DND-41 (cell line): ENCODE data around the gene EPHB6.
A peak's percentile ranks its signal among the peaks of the same experiment; 100 is the strongest.

Experiments used
- ATAC-seq: fragments of 200-7000 bp; cut with Tn5 transposase; 3 replicates; pipeline ENCODE4 v1.9.1; 2021; ENCODE audit warnings: low read depth; ENCODE audit not compliant: insufficient read depth
- DNase-seq: peaks from one replicate; pipeline ENCODE4 v3.0.0-alpha.2; 2020
- H2AFZ ChIP-seq: 2 replicates; pipeline ENCODE4 v1.6.0; 2012; ENCODE audit warnings: low read depth, low read length
- H3K27ac ChIP-seq: 2 replicates; pipeline ENCODE4 v1.5.1; 2012; ENCODE audit warnings: low read length, inconsistent platforms
- H3K27me3 ChIP-seq: fragments of 200-600 bp; sonication (generic); 2 replicates; pipeline ENCODE4 v1.6.0; 2012; ENCODE audit warnings: low read length, mild to moderate bottlenecking, inconsistent platforms; ENCODE audit not compliant: insufficient read depth, poor library complexity
- H3K36me3 ChIP-seq: 2 replicates; pipeline ENCODE4 v1.5.1; 2012; ENCODE audit warnings: low read length, inconsistent platforms; ENCODE audit not compliant: insufficient read depth
- H3K4me1 ChIP-seq: 2 replicates; pipeline ENCODE4 v1.5.1; 2012; ENCODE audit warnings: mild to moderate bottlenecking, low read length; ENCODE audit not compliant: insufficient read depth
- H3K4me2 ChIP-seq: 2 replicates; pipeline ENCODE4 v1.6.0; 2012; ENCODE audit warnings: mild to moderate bottlenecking, moderate library complexity, low read length, inconsistent platforms; ENCODE audit not compliant: insufficient read depth
- H3K4me3 ChIP-seq, 2 experiments: fragments of 200-600 bp in 1 of 2; shearing (Covaris generic) in 1 of 2; 2 replicates each; pipeline ENCODE4 v1.5.1; 2012 to 2016; ENCODE audit warnings: inconsistent platforms in 2 of 2, low read length in 2 of 2, mild to moderate bottlenecking in 2 of 2, low read depth in 1 of 2, moderate library complexity in 1 of 2
- H3K79me2 ChIP-seq: 2 replicates; pipeline ENCODE4 v1.6.0; 2012; ENCODE audit warnings: low read length, inconsistent platforms; ENCODE audit not compliant: insufficient read depth
- H3K9ac ChIP-seq: 2 replicates; pipeline ENCODE4 v1.6.0; 2012; ENCODE audit warnings: low read depth, mild to moderate bottlenecking, inconsistent platforms, low read length, moderate library complexity
- H3K9me3 ChIP-seq: 2 replicates; pipeline ENCODE4 v1.5.1; 2012; ENCODE audit warnings: low read length, moderate library complexity, mild to moderate bottlenecking, inconsistent platforms; ENCODE audit not compliant: insufficient read depth, severe bottlenecking
- H4K20me1 ChIP-seq: 2 replicates; pipeline ENCODE4 v1.6.0; 2012; ENCODE audit warnings: low read length; ENCODE audit not compliant: insufficient read depth
- EZH2 ChIP-seq: IDR thresholded peaks from 3 replicates; pipeline ENCODE4 v1.6.1; 2012; ENCODE audit warnings: borderline replicate concordance, low read depth, mild to moderate bottlenecking, moderate library complexity, low read length, inconsistent platforms; ENCODE audit not compliant: severe bottlenecking
- TF ChIP-seq, protein P1 (sequence below): IDR thresholded peaks from 2 replicates; pipeline ENCODE4 v1.5.1; 2012; ENCODE audit warnings: borderline replicate concordance, low read length, moderate library complexity, mild to moderate bottlenecking; ENCODE audit not compliant: poor library complexity, severe bottlenecking; ENCODE audit errors: extremely low read depth

The EPHB6 gene

DNA sequence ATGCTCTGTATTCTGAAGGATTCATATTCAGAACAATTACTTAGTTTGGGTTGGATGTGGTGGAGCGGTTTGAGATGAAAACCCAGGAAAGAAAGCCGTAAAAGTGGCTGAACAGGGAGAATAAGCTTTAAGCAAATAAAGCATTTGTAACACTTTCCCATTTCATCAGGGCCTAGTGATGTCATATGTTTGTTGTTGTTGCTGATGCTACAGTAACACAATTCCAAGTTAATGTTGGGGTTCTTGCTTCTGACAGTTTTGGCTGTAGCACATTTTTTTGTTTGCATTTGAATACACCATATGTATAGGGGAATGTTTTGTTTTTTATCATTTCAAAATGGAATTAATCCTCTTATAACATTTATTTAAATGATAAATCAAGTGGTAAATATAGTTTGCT is 40.4 kb upstream of the EPHB6 start:
- ATAC-seq (no peak), DNase-seq (no peak)
- peaks cover 67% of the 10 kb centered on the region for H3K4me1 ChIP-seq
- H3K9ac ChIP-seq = peak overlapping the region; percentile 89
- peak overlapping the region; percentile 81 for H3K4me2 ChIP-seq
- peak overlapping the region; percentile 99 for H3K27ac ChIP-seq
- no peak overlapping the region for H2AFZ ChIP-seq
- H3K27me3 ChIP-seq = no peaks in the 10 kb centered on the region
- H3K79me2 ChIP-seq = peaks cover 54% of the 10 kb centered on the region
- no peaks in the 10 kb centered on the region for H4K20me1 ChIP-seq
- peak overlapping the region in 1 of 2 experiments; percentile 64; a peak in 3 of 4 replicates for H3K4me3 ChIP-seq
- peaks cover 10% of the 10 kb centered on the region for H3K36me3 ChIP-seq
- no peaks in the 10 kb centered on the region for H3K9me3 ChIP-seq
- no peak for TF ChIP-seq EZH2
- TF ChIP-seq, protein P1, sequence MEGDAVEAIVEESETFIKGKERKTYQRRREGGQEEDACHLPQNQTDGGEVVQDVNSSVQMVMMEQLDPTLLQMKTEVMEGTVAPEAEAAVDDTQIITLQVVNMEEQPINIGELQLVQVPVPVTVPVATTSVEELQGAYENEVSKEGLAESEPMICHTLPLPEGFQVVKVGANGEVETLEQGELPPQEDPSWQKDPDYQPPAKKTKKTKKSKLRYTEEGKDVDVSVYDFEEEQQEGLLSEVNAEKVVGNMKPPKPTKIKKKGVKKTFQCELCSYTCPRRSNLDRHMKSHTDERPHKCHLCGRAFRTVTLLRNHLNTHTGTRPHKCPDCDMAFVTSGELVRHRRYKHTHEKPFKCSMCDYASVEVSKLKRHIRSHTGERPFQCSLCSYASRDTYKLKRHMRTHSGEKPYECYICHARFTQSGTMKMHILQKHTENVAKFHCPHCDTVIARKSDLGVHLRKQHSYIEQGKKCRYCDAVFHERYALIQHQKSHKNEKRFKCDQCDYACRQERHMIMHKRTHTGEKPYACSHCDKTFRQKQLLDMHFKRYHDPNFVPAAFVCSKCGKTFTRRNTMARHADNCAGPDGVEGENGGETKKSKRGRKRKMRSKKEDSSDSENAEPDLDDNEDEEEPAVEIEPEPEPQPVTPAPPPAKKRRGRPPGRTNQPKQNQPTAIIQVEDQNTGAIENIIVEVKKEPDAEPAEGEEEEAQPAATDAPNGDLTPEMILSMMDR = no peak

DNA sequence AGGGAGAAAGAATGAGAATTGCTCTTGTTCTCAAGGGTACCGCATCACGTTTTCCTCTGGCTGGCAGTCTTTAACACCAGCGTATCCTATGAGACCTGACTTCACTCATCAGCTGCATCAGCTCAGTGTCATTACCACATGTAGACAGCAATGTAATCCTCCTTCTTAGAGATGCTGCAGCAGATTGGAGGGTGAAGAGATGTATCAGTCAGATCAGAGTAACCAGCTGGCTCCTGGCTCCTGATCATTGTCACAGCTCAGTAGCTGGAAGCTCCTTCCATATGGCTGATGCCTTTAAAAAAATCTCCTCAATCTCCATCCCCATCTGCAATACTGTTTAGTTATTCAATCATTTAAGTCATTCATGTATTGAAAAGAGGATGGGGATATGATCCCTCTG is 39.7 kb upstream of the EPHB6 start:
- H3K4me2 ChIP-seq = peak overlapping the region; percentile 81
- peak; percentile 50 for DNase-seq
- peak overlapping the region; percentile 89 for H3K9ac ChIP-seq

DNA sequence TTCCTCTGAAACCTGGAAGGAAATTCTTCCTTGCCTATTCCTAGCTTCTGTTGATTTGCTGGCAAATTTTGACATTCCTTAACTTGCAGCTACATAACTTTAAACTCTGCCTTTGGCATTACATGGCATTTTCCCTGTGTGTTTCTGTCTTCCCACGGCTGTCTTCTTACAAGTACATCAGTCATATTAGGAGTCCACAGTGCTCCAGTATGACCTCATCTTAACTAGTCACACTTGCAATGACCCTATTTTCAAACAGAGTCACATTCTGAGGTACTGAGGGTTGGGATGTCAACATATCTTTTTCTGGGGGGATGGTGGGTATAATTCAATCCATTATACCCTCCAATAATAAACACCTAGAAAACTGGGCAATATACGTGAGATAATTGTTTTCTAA is 37.4 kb upstream of the EPHB6 start:
- peaks cover 10% of the 10 kb centered on the region for H3K36me3 ChIP-seq

More for the DNA sequence above, 39.7 kb upstream of the EPHB6 start:
- peaks cover 47% of the 10 kb centered on the region for H3K79me2 ChIP-seq
- no peaks in the 10 kb centered on the region for H3K9me3 ChIP-seq
- H3K27me3 ChIP-seq = no peaks in the 10 kb centered on the region
- peak; percentile 17; the same call in 2 of the 3 replicates for ATAC-seq
- peaks cover 10% of the 10 kb centered on the region for H3K36me3 ChIP-seq
- H3K4me1 ChIP-seq = peaks cover 60% of the 10 kb centered on the region
- H3K4me3 ChIP-seq = peak overlapping the region in 1 of 2 experiments; percentile 36; a peak in 2 of 4 replicates
- no peak for TF ChIP-seq EZH2
- TF ChIP-seq, protein P1 = no peak
- no peak overlapping the region for H2AFZ ChIP-seq
- H3K27ac ChIP-seq = peak overlapping the region; percentile 59
- no peaks in the 10 kb centered on the region for H4K20me1 ChIP-seq

More for the DNA sequence above, 37.4 kb upstream of the EPHB6 start:
- Histone ChIP-seq H3K9me3 (no peaks in the 10 kb centered on the region), H3K4me3 (no peak overlapping the region), H3K79me2 (peaks cover 27% of the 10 kb centered on the region), H3K4me1 (peaks cover 36% of the 10 kb centered on the region), H3K9ac (no peak overlapping the region), H4K20me1 (no peaks in the 10 kb centered on the region), H2AFZ (no peak overlapping the region), H3K27me3 (no peaks in the 10 kb centered on the region), H3K4me2 (no peak overlapping the region), H3K27ac (no peak overlapping the region)
- TF ChIP-seq, protein P1 = no peak
- TF ChIP-seq EZH2 = no peak
- no peak for ATAC-seq
- no peak for DNase-seq
